Endothelial cell of coronary artery (primary cell): ENCODE measurements around the gene HDAC8. TPM values are rescaled to one million over a fixed set of nuclear protein-coding genes. Genes with fewer than 3 reads are reported as not detected.

ENCODE experiments used
- total RNA-seq: library from RNA; depleted of rRNA; stranded (reverse); fragments of >200 nt; gene quantifications from 2 replicates; pipeline ENCODE4 v1.2.3, GENCODE V29; 2014

HDAC8 gene
- total RNA-seq = 30.8 and 33.1 TPM in 2 replicates

DNA sequence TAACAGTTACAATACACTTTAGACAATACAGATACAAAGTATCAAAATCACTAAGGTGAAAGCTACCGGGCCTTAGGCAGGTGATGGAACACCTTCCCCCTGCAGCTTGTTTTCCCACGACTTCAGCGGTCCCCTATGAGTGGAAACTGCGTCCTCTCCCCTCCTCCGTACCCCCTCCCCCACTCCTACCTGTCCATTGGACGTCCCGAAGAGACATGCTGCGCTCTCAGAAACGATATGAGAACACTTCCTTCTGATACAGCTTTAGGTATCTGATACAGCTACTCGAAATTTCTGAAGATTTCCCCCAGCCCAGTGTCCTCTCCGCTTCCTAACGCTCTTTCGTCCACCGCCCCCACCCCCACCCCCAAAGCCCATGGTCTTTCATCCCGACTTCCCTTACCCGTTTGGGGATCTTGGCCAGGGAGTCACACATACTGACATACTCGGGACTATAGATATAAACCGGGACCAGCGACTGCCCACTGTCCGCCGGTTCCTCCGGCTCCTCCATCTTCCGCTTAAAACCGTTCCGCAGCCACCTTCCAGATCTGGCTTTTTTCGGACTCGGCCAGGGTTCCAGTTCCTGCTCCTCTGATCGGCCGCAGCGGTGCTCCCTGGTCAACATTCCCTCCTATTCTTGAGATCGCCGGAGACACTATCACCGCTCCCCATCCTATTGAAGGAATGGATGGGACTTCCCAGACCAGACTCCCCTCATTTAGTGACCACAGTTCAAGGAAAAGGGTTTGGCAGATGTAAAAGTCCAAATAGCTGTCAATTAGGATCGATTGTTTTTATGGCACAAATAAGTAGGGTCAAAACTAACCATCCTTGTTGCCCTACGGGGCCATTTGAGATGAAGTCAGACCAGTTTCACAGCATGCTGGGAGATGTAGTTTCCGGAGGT lies at the start of gene HDAC8:
Gene HDAC8, minus strand, starts transcription at position 596 of the 910 bp plus-strand sequence. Its CDS starts 82 bp downstream, at position 514.

DNA sequence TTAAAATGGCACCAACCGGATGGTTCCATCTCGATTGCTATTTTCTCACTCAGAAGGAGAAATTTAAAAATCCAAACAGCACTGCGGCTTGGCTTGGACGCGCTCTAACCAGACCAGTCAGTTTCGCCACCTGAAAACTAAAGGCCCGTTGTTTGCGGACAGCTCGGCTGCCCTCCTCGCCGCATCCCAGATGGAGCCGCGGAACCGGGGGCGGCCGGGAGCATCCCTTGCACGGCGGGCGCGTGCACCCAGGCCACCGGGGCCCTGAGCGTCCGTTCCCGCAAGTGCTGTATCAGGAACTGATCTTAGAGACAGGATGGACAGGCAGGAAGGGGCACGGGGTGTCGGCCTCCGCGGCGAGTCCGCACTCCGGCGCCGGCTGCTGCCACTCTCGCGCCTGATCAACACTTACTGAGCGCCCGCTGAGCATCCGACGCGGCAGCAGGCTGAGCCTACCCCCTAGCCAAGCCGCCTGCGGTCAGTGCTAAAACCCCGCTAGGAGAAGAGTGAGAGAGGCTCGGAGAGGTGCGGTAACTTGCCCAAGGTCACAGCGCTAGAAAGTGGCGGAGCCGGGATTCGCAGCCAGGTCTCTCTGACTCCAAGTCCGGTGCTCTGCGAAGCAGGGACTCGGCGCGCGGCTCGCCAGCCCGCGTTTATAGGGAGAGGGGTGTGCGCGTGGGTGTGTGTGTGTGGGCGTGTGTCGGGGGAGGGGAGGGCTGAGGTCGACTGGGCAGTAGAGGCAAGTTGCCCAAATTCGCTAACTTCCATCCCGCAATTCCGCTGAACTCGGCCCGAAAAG lies 267.2 kb downstream of the HDAC8 start, which contains the start of gene CITED1:
Gene CITED1, minus strand, starts transcription at position 629 of the 799 bp plus-strand sequence. CDS start 3,045 bp downstream, outside the sequence.

Other genes starting within 250 kb of the HDAC8 start
- gene PHKA1, start 141.5 kb upstream of the HDAC8 start, total RNA-seq = 5.5 and 8.0 TPM in 2 replicates
- gene DMRTC1B, start 204.0 kb upstream of the HDAC8 start, total RNA-seq = not detected in 2 replicates
- gene FAM236B, start 209.8 kb upstream of the HDAC8 start, total RNA-seq = not detected in 2 replicates
- gene FAM236D, start 235.4 kb upstream of the HDAC8 start, total RNA-seq = not detected in 2 replicates